ENCODE measurements around the gene XRCC6. TPM values are rescaled to one million over a fixed set of nuclear protein-coding genes. Genes with fewer than 3 reads are reported as not detected.
"Not testable (repeated sequence)": the region's sequence is repeated elsewhere in the genome, so short reads cannot be mapped to it uniquely, and the experiment has no call there.

The XRCC6 gene
- 143 TPM for total RNA-seq
- long read RNA-seq, transcript XRCC6-201 (12 exons, 2,709 nt) = minor isoform, 25 of 583 reads
- long read RNA-seq, transcript XRCC6-202 (13 exons, 2,296 nt) = major isoform, 536 of 583 reads
- long read RNA-seq, partial matches to known transcripts = 10 of 583 reads
- long read RNA-seq, other reads (novel, unspliced or antisense) = 12 of 583 reads

- DNase-seq (peak; percentile 100), ATAC-seq (ENCODE audit: poor library complexity) (peak; percentile 98)
- intact Hi-C loops (cut with DNase I) = no loop called here
These were observed at the start of gene XRCC6 for GRCh38 chr22:41621099-41621910. TSS of gene XRCC6 (plus strand) at chr22:41621295. CDS start at chr22:41622005, 710 bp downstream.

- DNase-seq (no peak), ATAC-seq (ENCODE audit: poor library complexity) (no peak)
- intact Hi-C loops (cut with DNase I) = no loop called here
These were observed 49.3 kb upstream of the XRCC6 start for GRCh38 chr22:41571786-41572185.

- intact Hi-C loops (cut with DNase I); DNase-seq; ATAC-seq (ENCODE audit: poor library complexity): not testable (repeated sequence)
These were observed 48.8 kb upstream of the XRCC6 start for GRCh38 chr22:41572305-41572704.

GRCh38 chr22:41573677-41574076 lies 47.4 kb upstream of the XRCC6 start:
- DNase-seq (no peak), ATAC-seq (ENCODE audit: poor library complexity) (no peak)
- intact Hi-C loops (cut with DNase I) = no loop called here

GRCh38 chr22:41574847-41575381 lies 46.2 kb upstream of the XRCC6 start:
- ATAC-seq (ENCODE audit: poor library complexity) (peak; percentile 57), DNase-seq (peak; percentile 93)
- intact Hi-C loops (cut with DNase I) = no loop called here

- DNase-seq (no peak), ATAC-seq (ENCODE audit: poor library complexity) (no peak)
- intact Hi-C loops (cut with DNase I) = no loop called here
These were observed 45.6 kb upstream of the XRCC6 start for GRCh38 chr22:41575533-41575932.

GRCh38 chr22:41576877-41577276 lies 44.2 kb upstream of the XRCC6 start:
- ATAC-seq (ENCODE audit: poor library complexity) = peak; percentile 54
- peak; percentile 74 for DNase-seq
- intact Hi-C loops (cut with DNase I) = no loop called here

GRCh38 chr22:41578114-41578513 lies 43.0 kb upstream of the XRCC6 start:
- intact Hi-C loops (cut with DNase I) = no loop called here
- ATAC-seq (ENCODE audit: poor library complexity) (peak; percentile 2), DNase-seq (no peak)

GRCh38 chr22:41578818-41579217 lies 42.3 kb upstream of the XRCC6 start:
- no peak for ATAC-seq (ENCODE audit: poor library complexity)
- intact Hi-C loops (cut with DNase I) = no loop called here

GRCh38 chr22:41579297-41579996 lies 41.6 kb upstream of the XRCC6 start:
- ATAC-seq (ENCODE audit: poor library complexity) (no peak), DNase-seq (no peak)
- intact Hi-C loops (cut with DNase I) = no loop called here

More at GRCh38 chr22:41578818-41579217, 42.3 kb upstream of the XRCC6 start:
- no peak for DNase-seq

- intact Hi-C loops (cut with DNase I) = no loop called here
- ATAC-seq (ENCODE audit: poor library complexity) = no peak
- no peak for DNase-seq
These were observed 41.1 kb upstream of the XRCC6 start for GRCh38 chr22:41579997-41580355.

GRCh38 chr22:41582694-41583093 lies 38.4 kb upstream of the XRCC6 start:
- intact Hi-C loops (cut with DNase I) = no loop called here
- ATAC-seq (ENCODE audit: poor library complexity) (peak; percentile 22), DNase-seq (no peak)

GRCh38 chr22:41584881-41585280 lies 36.2 kb upstream of the XRCC6 start:
- ATAC-seq (ENCODE audit: poor library complexity) (no peak), DNase-seq (no peak)
- intact Hi-C loops (cut with DNase I) = no loop called here

- intact Hi-C loops (cut with DNase I) = no loop called here
- DNase-seq (no peak), ATAC-seq (ENCODE audit: poor library complexity) (no peak)
These were observed 35.2 kb upstream of the XRCC6 start for GRCh38 chr22:41585898-41586297.

- DNase-seq = no peak
- intact Hi-C loops (cut with DNase I) = no loop called here
- ATAC-seq (ENCODE audit: poor library complexity) = no peak
These were observed 33.8 kb upstream of the XRCC6 start for GRCh38 chr22:41587347-41587723.

- intact Hi-C loops (cut with DNase I) = no loop called here
- ATAC-seq (ENCODE audit: poor library complexity) (peak; percentile 98), DNase-seq (peak; percentile 100)
These were observed 31.5 kb upstream of the XRCC6 start, which contains the start of gene PMM1 for GRCh38 chr22:41589391-41590241. TSS of gene PMM1 (minus strand) at chr22:41589840. CDS start at chr22:41589805, 35 bp downstream.

- DNase-seq = peak; percentile 41
- intact Hi-C loops (cut with DNase I) = not testable (repeated sequence)
These were observed 27.6 kb upstream of the XRCC6 start for GRCh38 chr22:41593336-41593960.

GRCh38 chr22:41595703-41596102 lies 25.4 kb upstream of the XRCC6 start:
- DNase-seq (peak; percentile 4), ATAC-seq (ENCODE audit: poor library complexity) (no peak)
- intact Hi-C loops (cut with DNase I) = no loop called here

More at GRCh38 chr22:41593336-41593960, 27.6 kb upstream of the XRCC6 start:
- ATAC-seq (ENCODE audit: poor library complexity) = not testable (repeated sequence)
